HepG2 (cell line): Measurements from ENCODE around the gene MAPRE3. TPM values are rescaled to one million over a fixed set of nuclear protein-coding genes. Genes with fewer than 3 reads are reported as not detected.
"Not testable (repeated sequence)": the region's sequence is repeated elsewhere in the genome, so short reads cannot be mapped to it uniquely, and the experiment has no call there.

ENCODE experiments used
- ATAC-seq: fragments of 200-7000 bp; cut with Tn5 transposase; 3 replicates; pipeline ENCODE4 v1.9.1; 2020; ENCODE audit warnings: mild to moderate bottlenecking, moderate library complexity
- BruUV-seq: library from RNA; stranded (reverse); fragments of 400-500 nt; replicated peaks from 2 replicates; lab custom pipeline; 2021; lab: Mats Ljungman, UMichigan
- CTCF ChIA-PET: fragments of 300-600 bp; formaldehyde crosslinking; extraction: SDS; loops from one replicate; lab custom pipeline; 2021; ENCODE audit warnings: low total read pairs, inconsistent platforms, low intra/inter-chr PET ratio; lab: Yijun Ruan, JAX
- POLR2A ChIA-PET: fragments of 350-600 bp; sonication (Branson Sonifier 250); formaldehyde crosslinking; loops from one replicate; lab custom pipeline; 2020; ENCODE audit warnings: antibody characterized with exemption, inconsistent platforms; lab: Yijun Ruan, JAX
- DNase-seq: peaks from one replicate; pipeline ENCODE4 v3.0.0-alpha.2; 2015; ENCODE audit warnings: low spot score
- FAIRE-seq: peaks from 3 replicates; lab custom pipeline; 2011; peaks lifted over from hg19 to GRCh38; lab: Jason Lieb, UNC
- H2AFZ ChIP-seq: one replicate; pipeline ENCODE4 v1.6.1; 2011; ENCODE audit warnings: low read length, inconsistent platforms
- H3K27ac ChIP-seq: fragments of 300-600 bp; 3 replicates; pipeline ENCODE4 v1.8.0; 2011; ENCODE audit warnings: mixed run types, mild to moderate bottlenecking, mixed read lengths, low read length, inconsistent platforms; ENCODE audit not compliant: insufficient read depth; ENCODE audit errors: extremely low read length
- H3K27me3 ChIP-seq, 2 experiments: fragments of 200-600 bp in 1 of 2; 2 replicates in 1 of 2; 3 replicates in 1 of 2; pipeline versions ENCODE4 v1.6.0 to v1.8.0; 2011; ENCODE audit warnings: low read length in 2 of 2, mild to moderate bottlenecking in 2 of 2, moderate library complexity in 2 of 2, inconsistent platforms in 1 of 2; ENCODE audit not compliant: insufficient read depth in 2 of 2, control insufficient read depth in 1 of 2
- H3K36me3 ChIP-seq, 2 experiments: fragments of 200-600 bp in 1 of 2; replicated peaks in 1 of 2; 2 replicates in 1 of 2; 3 replicates in 1 of 2; pipeline versions ENCODE4 v1.5.1 to v1.8.0; 2011; ENCODE audit warnings: low read length in 2 of 2, inconsistent platforms in 1 of 2; ENCODE audit not compliant: insufficient read depth in 2 of 2, control insufficient read depth in 1 of 2
- H3K4me1 ChIP-seq: 2 replicates; pipeline ENCODE4 v1.5.1; 2012; ENCODE audit warnings: low read length, inconsistent platforms; ENCODE audit not compliant: insufficient read depth
- H3K4me2 ChIP-seq: 2 replicates; pipeline ENCODE4 v1.6.0; 2011; ENCODE audit warnings: low read depth, low read length, inconsistent platforms
- H3K4me3 ChIP-seq, 3 experiments: fragments of 200-600 bp in 1 of 3; sonication (generic), shearing (Covaris generic) in 1 of 3; replicated peaks in 1 of 3; 2 replicates each; pipeline ENCODE4 v1.5.1; 2011 to 2016; ENCODE audit warnings: low read length in 3 of 3, inconsistent platforms in 2 of 3, low read depth in 2 of 3, mild to moderate bottlenecking in 2 of 3, control low read depth in 1 of 3, mixed read lengths in 1 of 3; ENCODE audit not compliant: insufficient read depth in 1 of 3
- H3K79me2 ChIP-seq: one replicate; pipeline ENCODE4 v1.6.1; 2011; ENCODE audit warnings: low read length, inconsistent platforms; ENCODE audit not compliant: insufficient read depth
- H3K9ac ChIP-seq: 2 replicates; pipeline ENCODE4 v1.6.0; 2011; ENCODE audit warnings: mild to moderate bottlenecking, low read depth, low read length, inconsistent platforms; ENCODE audit not compliant: insufficient read depth
- H3K9me3 ChIP-seq: 2 replicates; pipeline ENCODE4 v1.5.1; 2012; ENCODE audit warnings: mild to moderate bottlenecking, low read length
- H4K20me1 ChIP-seq: 2 replicates; pipeline ENCODE4 v1.6.0; 2011; ENCODE audit warnings: inconsistent platforms, mild to moderate bottlenecking, low read length, moderate library complexity; ENCODE audit not compliant: insufficient read depth
- ATF3 ChIP-seq: sonication (generic); formaldehyde crosslinking; IDR thresholded peaks from 2 replicates; pipeline ENCODE4 v1.4.0; 2020; ENCODE audit warnings: missing genetic modification reagents
- HBP1 ChIP-seq: IDR thresholded peaks from 2 replicates; pipeline ENCODE4 v1.6.1; 2016; ENCODE audit warnings: low read depth, control low read depth
- SRY ChIP-seq: sonication (generic); formaldehyde crosslinking; IDR thresholded peaks from 2 replicates; pipeline ENCODE4 v1.8.0; 2022; ENCODE audit warnings: mild to moderate bottlenecking, missing genetic modification reagents
- TCF7L2 ChIP-seq: IDR thresholded peaks from 2 replicates; pipeline ENCODE4 v1.6.1; 2011; ENCODE audit warnings: mild to moderate bottlenecking, low read depth, low read length, moderate library complexity
- TEF ChIP-seq: sonication (generic); formaldehyde crosslinking; IDR thresholded peaks from 2 replicates; pipeline ENCODE4 v1.5.0; 2020; ENCODE audit warnings: missing genetic modification reagents
- TERF1 ChIP-seq: sonication (generic); formaldehyde crosslinking; IDR thresholded peaks from 2 replicates; pipeline ENCODE4 v1.8.0; 2022; ENCODE audit warnings: mild to moderate bottlenecking, missing genetic modification reagents, moderate library complexity
- ZNF121 ChIP-seq: sonication (generic); formaldehyde crosslinking; IDR thresholded peaks from 2 replicates; pipeline ENCODE4 v1.5.0; 2020; ENCODE audit warnings: mild to moderate bottlenecking, missing genetic modification reagents
- ZNF143 ChIP-seq: sonication (generic); formaldehyde crosslinking; IDR thresholded peaks from 2 replicates; pipeline ENCODE4 v1.4.0; 2020; ENCODE audit warnings: missing genetic modification reagents
- ZNF20 ChIP-seq: sonication (generic); formaldehyde crosslinking; IDR thresholded peaks from 2 replicates; pipeline ENCODE4 v1.4.0; 2020; ENCODE audit warnings: mild to moderate bottlenecking, moderate library complexity, missing genetic modification reagents
- ZNF552 ChIP-seq: sonication (generic); formaldehyde crosslinking; IDR thresholded peaks from 2 replicates; pipeline ENCODE4 v1.9.0; 2022; ENCODE audit warnings: missing genetic modification reagents, mild to moderate bottlenecking, borderline replicate concordance
- ZNF781 ChIP-seq: sonication (generic); formaldehyde crosslinking; IDR thresholded peaks from 2 replicates; pipeline ENCODE4 v1.5.1; 2020; ENCODE audit warnings: borderline replicate concordance, mild to moderate bottlenecking, missing genetic modification reagents; ENCODE audit errors: not compliant biosample characterization
- WGBS: methylation state at CpG from one replicate; pipeline ENCODE4 v1.1.6; 2017; ENCODE audit warnings: low lambda C conversion rate; 5-methylcytosine and 5-hydroxymethylcytosine counted together
- in situ Hi-C: cut with HindIII; loops from 2 replicates; pipeline ENCODE4 v1.10.0; 2017; ENCODE audit warnings: low pct_unique_long_range_greater_than_20kb; ENCODE audit not compliant: extremely low pct_ligation_motif_present
- intact Hi-C: fragments of 100-400 bp; cut with micrococcal nuclease; formaldehyde crosslinking; loops from one replicate; pipeline ENCODE4 v1.10.0; 2022; ENCODE audit not compliant: unreplicated experiment
- polyA plus RNA-seq, 8 experiments: library from polyadenylated mRNA; depleted of rRNA in 3 of 8; stranded (reverse) in 7 of 8; unstranded in 1 of 8; fragments of >200 nt; fragmentation: Illumina TruSeq in 4 of 8; extraction: Trizol in 4 of 8; gene quantifications; 2 replicates each; pipeline versions ENCODE4 v1.2.1 to v1.2.3, GENCODE V29; 2011 to 2016; ENCODE audit warnings: low read depth in 4 of 8, missing spikeins in 1 of 8, mixed read lengths in 1 of 8; ENCODE audit not compliant: insufficient read depth in 1 of 8
- total RNA-seq, 5 experiments: library from RNA; depleted of rRNA; stranded (reverse); fragments of >200 nt; fragmentation: Illumina TruSeq; extraction: Trizol; gene quantifications; 2 replicates each; pipeline ENCODE4 v1.2.3, GENCODE V29; 2016; ENCODE audit warnings: low read depth in 1 of 5
- TF ChIP-seq, protein P1 (sequence below): sonication (generic); formaldehyde crosslinking; IDR thresholded peaks from 2 replicates; pipeline ENCODE4 v1.5.0; 2020; ENCODE audit warnings: mild to moderate bottlenecking, missing genetic modification reagents

MAPRE3 gene
- total and polyA plus RNA-seq, 2 of the 13 experiments (the other 11 are each of a cell fraction or from before 2014, with no cell fraction given) = 0.31 to 0.91 TPM

GRCh38 chr2:26923189-26923466 is 47.3 kb upstream of the MAPRE3 start:
- DNase-seq, H2AFZ ChIP-seq, in situ Hi-C loops, H4K20me1 ChIP-seq: not testable (repeated sequence)
- H3K4me2 ChIP-seq = peak overlapping the region; percentile 49; the same call in 1 of the 2 replicates
- TF ChIP-seq, protein P1, sequence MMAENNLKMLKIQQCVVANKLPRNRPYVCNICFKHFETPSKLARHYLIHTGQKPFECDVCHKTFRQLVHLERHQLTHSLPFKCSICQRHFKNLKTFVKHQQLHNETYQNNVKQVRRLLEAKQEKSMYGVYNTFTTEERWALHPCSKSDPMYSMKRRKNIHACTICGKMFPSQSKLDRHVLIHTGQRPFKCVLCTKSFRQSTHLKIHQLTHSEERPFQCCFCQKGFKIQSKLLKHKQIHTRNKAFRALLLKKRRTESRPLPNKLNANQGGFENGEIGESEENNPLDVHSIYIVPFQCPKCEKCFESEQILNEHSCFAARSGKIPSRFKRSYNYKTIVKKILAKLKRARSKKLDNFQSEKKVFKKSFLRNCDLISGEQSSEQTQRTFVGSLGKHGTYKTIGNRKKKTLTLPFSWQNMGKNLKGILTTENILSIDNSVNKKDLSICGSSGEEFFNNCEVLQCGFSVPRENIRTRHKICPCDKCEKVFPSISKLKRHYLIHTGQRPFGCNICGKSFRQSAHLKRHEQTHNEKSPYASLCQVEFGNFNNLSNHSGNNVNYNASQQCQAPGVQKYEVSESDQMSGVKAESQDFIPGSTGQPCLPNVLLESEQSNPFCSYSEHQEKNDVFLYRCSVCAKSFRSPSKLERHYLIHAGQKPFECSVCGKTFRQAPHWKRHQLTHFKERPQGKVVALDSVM = peak; percentile 65; the same call in 1 of the 2 replicates
- TF ChIP-seq ZNF121 = peak; percentile 87
- TF ChIP-seq, all 625 proteins: peak for 2; not testable (repeated sequence) for 623
- H3K9me3 ChIP-seq, H3K27ac ChIP-seq, H3K79me2 ChIP-seq, ATAC-seq, intact Hi-C loops, H3K36me3 ChIP-seq, H3K4me3 ChIP-seq, H3K9ac ChIP-seq, BruUV-seq, FAIRE-seq: not testable (repeated sequence)
- CTCF ChIA-PET = interaction anchor here (1.2 to 1.7 kb wide), 2 partner anchors 18 to 77 kb away, joined by 3 to 14 read pairs; no protein-coding TSS in a partner anchor
- Histone ChIP-seq H3K4me1 (peaks cover 49% of the 10 kb centered on the region), H3K27me3 (peaks cover 0 to 24% of the 10 kb centered on the region in 2 experiments; a peak in 2 of 5 replicates)
- POLR2A ChIA-PET = interaction anchor here (0.9 kb wide), 1 partner anchor 77 kb away, joined by 4 read pairs; no protein-coding TSS in a partner anchor
- 25% methylated on average over 1 of the region's 1 CpG for whole genome bisulfite sequencing

DNA sequence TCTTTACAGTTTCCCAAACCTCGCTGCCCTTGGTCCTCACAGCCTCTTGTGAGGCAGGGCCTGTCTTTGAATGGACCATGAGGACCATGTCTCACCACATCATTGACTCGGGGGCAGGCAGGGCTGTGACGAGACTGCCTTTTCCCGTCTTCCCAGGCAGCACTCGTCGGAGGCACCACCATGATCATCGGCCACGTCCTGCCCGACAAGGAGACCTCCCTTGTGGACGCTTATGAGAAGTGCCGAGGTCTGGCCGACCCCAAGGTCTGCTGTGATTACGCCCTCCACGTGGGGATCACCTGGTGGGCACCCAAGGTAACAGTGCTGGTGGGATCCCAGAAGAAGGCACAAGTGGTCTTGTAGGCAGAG is 45.7 kb upstream of the MAPRE3 start:
- H3K4me3 ChIP-seq = peak overlapping the region in 1 of 3 experiments; percentile 56; a peak in 2 of 6 replicates
- WGBS = 96% methylated on average over 13 of the region's 14 CpGs
- H3K9me3 ChIP-seq = no peaks in the 10 kb centered on the region
- no peaks in the 10 kb centered on the region for H3K79me2 ChIP-seq
- CTCF ChIA-PET = no interaction called here
- POLR2A ChIA-PET = interaction anchor here (1.8 kb wide), 1 partner anchor 18 kb away, joined by 6 read pairs; no protein-coding TSS in a partner anchor
- no peak for FAIRE-seq
- H3K27ac ChIP-seq = peak overlapping the region; percentile 75
- no peaks in the 10 kb centered on the region for H3K36me3 ChIP-seq
- no peak for DNase-seq
- no TSS peak for BruUV-seq
- no peak overlapping the region for H2AFZ ChIP-seq
- in situ Hi-C loops = no loop called here
- H3K27me3 ChIP-seq = peaks cover 0 to 15% of the 10 kb centered on the region in 2 experiments; a peak in 2 of 5 replicates
- intact Hi-C loops = no loop called here
- peak overlapping the region; percentile 50; the same call in 1 of the 2 replicates for H3K9ac ChIP-seq
- peak; percentile 5 for ATAC-seq
- peak overlapping the region; percentile 77 for H3K4me2 ChIP-seq
- H4K20me1 ChIP-seq = no peaks in the 10 kb centered on the region
- peaks cover 60% of the 10 kb centered on the region for H3K4me1 ChIP-seq
- TF ChIP-seq ZNF552 (CRISPR knock-in tag) (peak; percentile 54; the same call in 1 of the 2 replicates), ATF3 (CRISPR knock-in tag) (no peak), ZNF781 (CRISPR knock-in tag) (no peak), HBP1 (CRISPR knock-in tag) (no peak), ZNF20 (CRISPR knock-in tag) (no peak), TERF1 (no peak), TCF7L2 (no peak), TEF (no peak), SRY (CRISPR knock-in tag) (0 out of 2 replicates have a peak, but pooled peaks have one; percentile 20), ZNF143 (CRISPR knock-in tag) (no peak)
